Astrocyte (in vitro differentiated cells and primary cell): ENCODE results near the gene FAM72B.
"Not testable (repeated sequence)": the region's sequence is repeated elsewhere in the genome, so short reads cannot be mapped to it uniquely, and the experiment has no call there.

ENCODE experiments used
- EZH2 ChIP-seq: IDR thresholded peaks from 2 replicates; pipeline ENCODE4 v1.6.1; 2012; ENCODE audit warnings: mild to moderate bottlenecking, low read length, inconsistent platforms; ENCODE audit not compliant: insufficient read depth
- TF ChIP-seq, protein P1 (sequence below): IDR thresholded peaks from 2 replicates; pipeline ENCODE4 v1.5.1; 2011; ENCODE audit warnings: low read depth, mild to moderate bottlenecking, inconsistent platforms, low read length, moderate library complexity; ENCODE audit not compliant: insufficient read depth

DNA sequence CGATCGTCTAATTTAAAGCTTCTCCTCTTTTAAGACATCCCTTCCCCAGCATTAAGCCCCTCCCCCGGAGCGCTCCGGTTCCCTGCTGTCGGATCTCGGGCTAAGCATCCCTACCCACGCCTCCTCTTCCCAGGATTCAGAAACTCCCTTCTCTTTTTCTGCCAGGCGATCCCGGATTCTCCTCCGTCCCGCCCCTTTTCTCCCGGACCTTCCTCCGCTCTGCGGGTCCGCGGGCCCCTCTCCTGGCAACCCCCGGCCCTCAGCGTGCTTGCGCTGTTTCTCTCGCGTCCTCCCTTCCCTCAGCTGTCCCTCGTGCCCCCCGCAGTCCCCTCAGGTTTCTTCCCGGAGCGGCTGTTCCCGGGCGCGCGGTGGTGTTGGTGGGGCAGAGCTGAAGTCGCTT is 273 bp downstream of the FAM72B start:
- not testable (repeated sequence) for TF ChIP-seq EZH2
- TF ChIP-seq, protein P1, sequence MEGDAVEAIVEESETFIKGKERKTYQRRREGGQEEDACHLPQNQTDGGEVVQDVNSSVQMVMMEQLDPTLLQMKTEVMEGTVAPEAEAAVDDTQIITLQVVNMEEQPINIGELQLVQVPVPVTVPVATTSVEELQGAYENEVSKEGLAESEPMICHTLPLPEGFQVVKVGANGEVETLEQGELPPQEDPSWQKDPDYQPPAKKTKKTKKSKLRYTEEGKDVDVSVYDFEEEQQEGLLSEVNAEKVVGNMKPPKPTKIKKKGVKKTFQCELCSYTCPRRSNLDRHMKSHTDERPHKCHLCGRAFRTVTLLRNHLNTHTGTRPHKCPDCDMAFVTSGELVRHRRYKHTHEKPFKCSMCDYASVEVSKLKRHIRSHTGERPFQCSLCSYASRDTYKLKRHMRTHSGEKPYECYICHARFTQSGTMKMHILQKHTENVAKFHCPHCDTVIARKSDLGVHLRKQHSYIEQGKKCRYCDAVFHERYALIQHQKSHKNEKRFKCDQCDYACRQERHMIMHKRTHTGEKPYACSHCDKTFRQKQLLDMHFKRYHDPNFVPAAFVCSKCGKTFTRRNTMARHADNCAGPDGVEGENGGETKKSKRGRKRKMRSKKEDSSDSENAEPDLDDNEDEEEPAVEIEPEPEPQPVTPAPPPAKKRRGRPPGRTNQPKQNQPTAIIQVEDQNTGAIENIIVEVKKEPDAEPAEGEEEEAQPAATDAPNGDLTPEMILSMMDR, result not testable (repeated sequence)
